HG03558 (cell line): ENCODE results near the gene RFX3.

ENCODE experiments used
- ATAC-seq: cut with Tn5 transposase; IDR thresholded peaks from one replicate; pipeline ENCODE4 v1.9.1; 2021; ENCODE audit warnings: moderate number of reproducible peaks; ENCODE audit not compliant: unreplicated experiment; ENCODE audit errors: extremely low read depth

RFX3 gene

DNA sequence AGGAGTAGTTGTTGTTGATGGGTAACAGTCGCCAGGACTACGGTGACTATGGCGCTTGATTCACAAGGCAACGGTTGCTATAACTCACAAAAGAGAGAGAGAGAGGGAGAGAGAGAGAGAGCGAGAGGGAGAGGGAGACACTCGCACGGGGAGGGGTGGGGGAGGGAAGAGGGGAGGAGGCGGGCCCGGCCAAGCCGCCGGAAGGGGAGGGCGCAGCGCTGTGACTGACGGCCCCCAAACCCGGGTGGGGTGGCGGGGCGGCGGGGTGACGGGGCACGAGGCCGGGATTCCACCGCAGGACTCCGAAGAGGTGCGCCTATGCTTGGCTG is at the start of gene RFX3:
Gene RFX3 (minus strand): TSS at position 166 of the 329 bp plus-strand sequence. CDS start 130,413 bp downstream, outside the sequence.
- ATAC-seq: peak; percentile 15

DNA sequence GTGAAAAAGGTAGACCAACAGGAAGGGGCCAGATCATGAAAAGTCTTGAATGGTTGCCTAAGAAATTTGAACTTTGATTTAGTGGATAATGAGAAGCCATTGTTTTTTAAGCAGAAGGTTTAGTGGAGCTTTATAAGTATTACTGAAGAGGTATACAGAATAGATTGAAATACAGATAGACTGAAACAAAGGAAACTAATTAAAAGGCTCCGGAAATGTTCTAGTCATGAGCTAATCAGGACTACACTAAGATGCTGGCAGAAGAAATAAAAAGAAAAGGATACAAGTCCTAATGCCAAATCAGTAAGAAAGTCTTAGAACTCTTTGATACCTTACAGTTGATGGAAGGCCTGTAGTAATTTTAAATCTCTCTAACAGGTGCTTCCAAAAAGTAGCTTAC is 45.7 kb upstream of the RFX3 start:
- ATAC-seq: no peak

DNA sequence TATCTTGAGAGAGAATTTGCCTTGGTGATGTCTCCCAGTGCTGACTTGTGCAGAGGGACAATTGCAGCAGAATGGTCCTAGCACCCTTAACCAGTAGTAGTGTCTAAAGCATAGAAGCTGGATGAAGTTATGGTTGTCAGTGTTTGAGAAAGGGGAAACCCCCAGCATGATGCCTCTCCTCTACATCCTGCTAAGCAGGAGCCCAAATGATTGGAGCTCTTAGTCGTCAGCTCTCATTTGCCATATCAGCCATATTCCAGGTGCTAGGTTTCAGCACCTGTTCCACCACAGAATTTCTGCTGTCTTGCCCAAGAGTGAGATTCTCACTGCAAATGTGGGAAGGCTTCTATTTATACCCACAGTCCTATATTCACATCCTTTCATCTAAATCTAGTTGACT is 43.7 kb upstream of the RFX3 start:
- ATAC-seq: no peak

DNA sequence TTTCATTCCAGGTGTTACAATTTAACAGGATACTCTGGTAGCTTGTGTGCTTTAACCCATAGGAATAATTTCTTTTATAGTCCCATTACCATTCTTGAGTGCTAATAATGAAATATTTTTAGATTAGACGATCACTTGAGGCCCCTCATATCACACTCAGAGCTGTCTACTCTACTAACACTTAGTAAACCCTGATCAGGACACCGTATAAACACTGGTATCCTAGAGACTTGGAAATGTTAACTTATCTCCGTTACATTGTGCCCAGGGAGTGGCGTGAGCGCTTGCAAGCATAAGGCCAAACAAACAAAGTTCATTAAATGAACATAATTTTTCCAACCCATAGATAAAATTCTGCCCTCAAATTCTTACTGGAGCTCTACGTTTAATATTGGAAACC is 42.2 kb upstream of the RFX3 start:
- ATAC-seq: no peak

DNA sequence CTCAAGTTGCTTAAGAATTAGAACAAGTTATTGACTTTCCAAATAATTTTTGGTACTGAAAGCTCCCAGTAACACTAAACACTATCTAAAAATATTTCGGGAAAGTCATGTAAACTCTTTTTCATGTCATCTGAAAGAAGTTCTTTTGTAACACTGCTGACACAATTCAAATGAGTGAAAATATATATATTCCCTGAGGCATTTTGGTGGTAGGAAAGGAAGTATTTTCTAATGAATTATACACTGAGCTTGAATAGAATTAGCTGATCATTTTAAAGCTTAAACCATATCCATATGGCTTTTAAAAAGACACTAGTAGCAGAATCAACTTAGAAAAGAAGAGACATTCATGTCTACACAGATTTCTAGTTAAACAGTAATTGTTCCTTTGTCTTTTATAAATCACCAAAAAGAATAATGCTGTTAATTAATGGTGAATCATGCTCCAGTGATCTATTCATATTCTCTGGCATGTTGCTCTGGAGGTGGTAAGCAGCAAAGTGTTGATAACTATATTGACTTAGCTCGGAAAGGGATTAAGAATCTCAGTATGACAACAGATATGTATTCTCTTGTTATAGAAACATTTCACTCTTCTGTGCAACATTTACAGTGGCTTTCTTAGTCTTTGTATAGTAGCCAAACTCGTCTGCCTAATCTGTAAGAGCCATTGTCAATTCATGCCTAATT is 27.4 kb upstream of the RFX3 start:
- ATAC-seq: no peak

DNA sequence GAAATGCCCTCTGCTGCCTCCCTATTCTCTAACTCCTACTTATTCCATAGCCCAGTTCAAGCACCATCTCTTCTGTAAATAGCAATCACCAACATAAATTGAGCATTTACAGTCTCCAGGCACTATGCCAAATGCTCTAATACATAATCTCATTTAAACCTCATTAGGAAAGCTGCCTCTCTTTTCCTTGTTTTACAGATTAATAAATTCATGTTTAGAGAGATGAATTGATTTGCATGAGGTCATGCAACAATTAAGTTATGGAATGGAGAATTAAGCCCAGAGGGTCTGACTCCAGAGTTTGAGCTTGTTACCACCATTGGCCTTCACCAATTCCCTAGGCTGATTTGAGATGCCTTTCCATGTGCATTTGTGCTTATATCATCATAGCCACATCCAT is 23.4 kb upstream of the RFX3 start:
- ATAC-seq: no peak

DNA sequence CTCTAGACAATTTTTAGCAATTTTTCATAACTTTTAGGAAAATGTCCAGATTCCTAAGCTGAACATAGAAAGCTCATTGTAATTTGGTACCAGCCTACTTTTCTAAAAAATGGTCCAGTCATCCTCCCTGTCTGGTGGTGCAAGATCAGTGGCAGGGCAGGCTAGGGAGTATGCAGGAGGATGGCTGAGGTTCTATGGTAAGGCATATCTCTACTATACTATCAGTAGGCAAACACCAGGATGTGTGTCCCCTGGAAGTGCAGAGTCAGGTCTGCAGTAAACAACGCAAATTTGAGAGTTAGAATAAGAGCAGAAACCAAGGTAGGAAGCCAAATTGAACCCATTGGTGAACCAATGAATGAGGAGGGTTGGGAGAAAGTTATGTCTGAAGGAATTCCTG is 22.8 kb upstream of the RFX3 start:
- ATAC-seq: no peak

DNA sequence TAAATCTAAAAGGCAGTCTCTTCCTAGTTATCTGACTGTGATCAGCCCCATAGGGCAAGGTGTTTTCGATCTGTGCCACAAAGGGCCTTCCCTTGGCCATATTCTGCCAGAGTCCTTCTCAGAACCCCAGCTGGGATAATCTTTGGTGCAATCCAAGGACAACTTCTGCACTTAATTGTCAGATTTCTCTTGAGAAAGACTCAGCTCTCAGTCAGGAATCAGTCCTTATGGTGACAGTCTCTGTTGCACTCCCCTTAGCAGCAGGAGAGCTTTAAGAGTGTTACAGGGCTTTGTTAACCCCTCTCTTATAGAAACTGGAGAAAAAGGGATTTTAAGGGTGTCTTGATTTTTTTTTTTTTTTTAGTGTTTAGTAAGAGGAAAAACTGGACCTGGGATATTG is 15.4 kb upstream of the RFX3 start:
- no peak for ATAC-seq

DNA sequence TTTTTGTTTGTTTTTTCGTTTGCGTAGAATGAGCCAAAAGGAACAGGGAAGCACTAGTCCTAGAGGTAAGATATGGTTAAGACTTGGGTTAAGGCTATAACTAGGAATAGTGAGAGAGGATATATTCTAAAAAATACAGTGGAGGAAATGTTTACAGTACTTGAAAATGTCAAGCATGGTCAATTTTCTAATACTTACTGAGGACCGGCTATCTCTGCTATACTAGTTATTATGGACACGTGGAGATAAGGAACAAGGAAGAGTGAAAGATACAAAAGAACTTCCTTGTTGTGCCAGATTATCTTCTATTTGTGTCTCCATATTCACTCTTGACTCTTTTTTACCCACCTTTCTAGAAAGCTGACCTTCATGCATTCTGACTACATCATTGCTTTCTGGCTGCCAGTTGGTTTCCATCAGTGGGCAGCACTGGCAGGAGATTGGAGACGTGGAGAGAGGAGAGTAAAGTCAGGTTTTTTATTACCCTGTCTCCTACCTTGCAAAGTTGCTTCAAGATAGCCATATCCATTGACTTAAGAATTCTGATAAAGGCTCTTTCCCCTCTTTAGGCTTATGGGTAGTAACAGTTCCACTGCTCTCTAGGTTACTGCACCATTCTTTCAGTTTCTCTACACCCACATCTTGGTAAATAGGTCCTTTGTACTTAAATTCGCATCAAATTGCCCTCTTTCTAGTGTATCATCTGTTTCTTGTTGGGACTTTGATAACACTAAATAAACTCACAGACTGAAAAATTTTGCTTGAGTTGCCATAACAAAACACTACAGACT is 9.0 kb upstream of the RFX3 start:
- no peak for ATAC-seq

DNA sequence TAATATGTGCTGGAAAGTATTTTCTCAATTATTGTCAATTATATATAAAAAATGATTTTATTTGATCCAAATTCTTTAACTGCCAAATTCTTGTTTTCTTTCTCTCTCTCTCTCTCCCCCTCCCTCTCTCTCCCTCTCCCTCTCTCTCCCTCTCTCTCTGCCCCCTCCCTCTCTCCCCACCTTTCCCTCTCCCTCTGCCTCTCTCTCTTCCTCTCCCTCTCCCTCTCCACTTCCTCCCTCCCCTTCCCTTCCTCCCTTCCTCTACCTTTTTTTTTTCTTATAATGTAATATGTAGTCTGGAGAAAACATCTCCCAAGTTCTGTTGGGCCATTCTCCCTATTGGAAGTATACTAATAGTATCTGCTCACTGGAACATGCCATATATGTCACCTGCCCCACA is 6.4 kb upstream of the RFX3 start:
- no peak for ATAC-seq

DNA sequence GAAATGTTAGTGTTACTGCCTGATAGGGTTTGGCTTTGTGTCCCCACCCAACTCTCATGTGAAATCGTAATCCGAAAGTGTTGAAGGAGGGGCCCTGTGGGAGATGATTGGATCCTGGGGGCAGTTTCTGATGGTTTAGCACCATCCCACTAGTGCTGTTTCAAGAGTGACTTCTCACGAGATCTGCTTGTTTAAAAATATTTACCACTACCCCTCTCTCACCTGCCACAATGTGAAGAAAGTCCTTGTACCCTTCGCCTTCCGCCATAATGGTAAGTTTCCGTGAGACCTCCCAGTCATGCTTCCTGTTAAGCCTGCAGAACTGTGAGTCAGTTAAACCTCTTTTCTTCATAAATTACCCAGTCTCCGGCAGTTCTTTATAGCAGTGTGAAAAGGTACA is 2.6 kb upstream of the RFX3 start:
- ATAC-seq: no peak

DNA sequence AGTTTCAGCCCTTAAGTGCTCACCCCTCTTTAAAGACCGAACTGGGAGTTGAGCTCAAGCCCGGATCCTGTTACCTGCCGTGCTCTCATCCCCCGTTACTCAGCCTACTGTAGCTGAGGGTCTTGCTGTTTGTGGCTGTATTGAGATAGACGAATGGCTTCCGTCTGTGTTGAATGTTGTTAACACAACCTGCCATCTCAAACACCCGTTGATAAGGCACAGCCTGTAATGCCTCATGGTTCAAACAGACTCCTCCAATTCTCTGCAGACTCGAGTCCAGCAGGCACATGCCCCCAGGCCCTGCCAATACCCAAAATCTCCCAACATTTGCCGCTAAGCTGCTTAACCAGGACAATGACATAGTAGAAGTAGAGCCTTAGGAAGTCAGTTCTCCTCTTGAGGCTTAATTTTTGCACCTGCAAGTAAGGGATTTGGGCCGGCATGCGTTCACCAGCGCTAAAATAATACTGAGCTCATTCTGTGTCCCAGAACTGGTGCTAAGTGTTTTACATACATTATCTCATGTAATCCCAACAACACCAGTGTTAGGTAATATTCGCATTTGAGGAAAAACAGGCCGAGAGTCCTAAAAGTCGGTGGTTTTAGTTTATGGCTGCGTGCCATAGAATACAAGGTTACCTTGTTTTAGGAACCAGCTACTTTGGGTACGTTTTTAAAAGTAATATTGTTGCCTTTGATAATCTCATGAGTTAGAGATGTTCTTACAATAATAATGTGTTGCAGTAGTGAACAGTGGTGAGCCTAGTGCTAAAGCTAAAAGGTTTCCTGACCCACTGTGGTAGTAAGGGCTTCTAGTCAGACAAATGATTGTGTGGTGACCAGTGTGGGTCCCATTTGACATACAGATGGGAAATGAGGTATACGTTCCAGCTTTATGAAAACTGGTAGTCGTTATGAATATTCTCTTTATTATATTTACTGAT is 1.5 kb upstream of the RFX3 start:
- ATAC-seq: no peak

DNA sequence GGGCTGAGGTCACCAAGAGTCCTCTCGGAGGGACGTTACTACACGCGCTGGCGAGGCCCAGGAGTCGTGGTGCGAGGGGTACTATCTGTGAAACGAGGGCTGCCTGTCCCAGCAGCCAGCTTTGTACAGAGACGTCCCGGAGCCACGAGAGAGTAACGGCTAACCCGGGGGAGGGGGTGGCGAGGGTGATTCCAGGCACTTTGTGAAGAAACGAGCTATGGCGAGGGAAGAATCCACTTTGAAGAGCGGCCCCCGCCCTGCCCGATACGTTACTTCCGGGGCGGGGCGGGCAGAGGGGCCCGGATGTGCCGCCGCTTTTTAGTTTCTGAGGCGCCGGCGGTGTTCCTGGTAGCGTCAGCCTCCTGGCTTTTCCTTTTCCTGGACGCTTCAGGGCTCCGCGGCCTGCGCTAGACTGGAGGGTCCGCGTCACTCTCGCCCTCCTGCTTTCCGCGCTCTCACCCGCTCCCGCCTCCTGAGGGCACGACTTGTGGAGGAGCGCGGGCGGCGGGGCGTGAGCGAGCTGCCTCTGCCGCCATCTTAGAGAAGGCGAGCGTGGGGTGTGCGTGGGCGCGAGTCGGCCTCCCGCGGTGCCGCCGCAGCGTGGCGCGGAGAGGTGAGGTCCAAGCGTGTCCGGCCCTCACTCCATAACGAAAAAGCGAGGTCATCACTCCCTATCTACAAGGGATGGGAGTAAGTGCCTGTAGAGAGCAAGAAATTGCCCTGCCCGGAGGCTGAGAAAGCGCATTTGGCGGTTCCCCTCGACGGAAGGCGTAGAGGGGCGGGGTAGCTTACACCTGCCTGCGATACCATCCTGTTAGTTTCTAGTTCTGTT is 580 bp upstream of the RFX3 start:
- ATAC-seq: peak; percentile 29

DNA sequence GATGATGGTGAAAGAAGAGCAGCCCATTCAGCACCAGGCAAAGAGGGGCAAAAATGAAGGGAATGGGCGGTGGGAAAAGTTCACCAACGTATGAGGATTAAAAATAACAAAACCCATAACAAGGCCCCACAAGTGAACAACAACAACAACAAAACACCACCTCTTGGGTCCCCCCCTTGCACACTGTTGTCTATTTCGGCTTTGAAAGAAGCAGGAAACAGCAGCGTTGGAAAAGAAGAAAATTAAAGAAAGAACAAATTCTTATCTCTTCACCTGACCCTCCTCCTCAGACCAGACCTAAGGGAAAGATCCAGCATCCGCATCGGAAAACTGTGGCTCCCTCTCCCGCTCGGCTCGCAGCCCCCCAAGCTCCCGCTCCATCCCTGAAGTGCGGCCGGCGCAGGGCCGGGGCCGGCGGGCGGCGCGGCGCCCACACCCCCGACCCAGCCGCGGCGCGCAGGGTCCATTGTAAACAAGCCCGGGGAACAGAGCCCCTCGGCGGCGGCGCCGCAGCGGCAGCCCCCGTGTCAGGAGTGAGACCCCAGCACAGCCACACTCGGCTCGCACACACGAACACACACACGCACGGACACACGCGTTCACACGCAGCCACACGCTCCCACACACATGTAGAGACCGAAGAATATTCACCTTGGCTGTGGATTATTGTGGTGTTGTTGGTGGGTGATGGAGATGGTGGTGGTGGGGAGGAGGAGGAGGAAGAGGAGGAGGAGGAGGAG is 535 bp downstream of the RFX3 start:
- no peak for ATAC-seq

DNA sequence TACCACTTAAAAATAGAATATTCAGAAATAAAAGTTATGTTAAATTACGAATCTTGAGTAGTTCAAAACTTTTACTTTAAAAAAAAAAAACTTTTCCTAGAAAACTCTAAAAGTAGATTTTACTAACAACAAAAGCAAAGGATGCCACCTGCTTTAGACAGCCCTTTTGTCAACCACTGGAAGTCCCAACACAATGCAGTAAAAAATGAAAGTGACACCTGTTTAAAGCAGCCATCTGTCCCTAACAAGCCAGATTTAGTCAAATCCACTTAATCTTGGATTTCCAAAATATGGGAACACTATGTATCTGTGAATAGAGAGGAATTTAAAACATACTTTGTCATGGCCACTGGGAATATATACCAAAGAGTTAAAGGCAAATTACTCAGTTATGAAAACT is 3.8 kb downstream of the RFX3 start:
- no peak for ATAC-seq

DNA sequence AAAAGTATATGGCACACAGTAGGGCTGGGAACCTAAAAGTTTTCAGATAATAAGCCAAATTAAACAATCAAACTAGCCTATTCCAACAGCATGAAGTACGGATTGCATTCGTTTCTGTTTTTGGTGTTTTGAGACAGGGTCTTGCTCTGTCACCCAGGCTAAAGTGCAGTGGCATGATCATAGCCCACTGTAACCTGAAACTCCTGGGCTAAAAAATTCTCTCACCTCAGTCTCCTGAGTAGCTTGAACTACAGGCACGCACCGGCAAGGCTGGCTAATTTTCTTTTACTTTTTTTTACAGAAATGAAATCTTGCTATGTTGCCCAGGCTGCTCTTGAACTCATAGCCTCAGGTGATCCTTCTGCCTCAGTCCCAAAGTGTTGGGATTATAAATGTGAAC is 5.2 kb downstream of the RFX3 start:
- ATAC-seq: no peak

DNA sequence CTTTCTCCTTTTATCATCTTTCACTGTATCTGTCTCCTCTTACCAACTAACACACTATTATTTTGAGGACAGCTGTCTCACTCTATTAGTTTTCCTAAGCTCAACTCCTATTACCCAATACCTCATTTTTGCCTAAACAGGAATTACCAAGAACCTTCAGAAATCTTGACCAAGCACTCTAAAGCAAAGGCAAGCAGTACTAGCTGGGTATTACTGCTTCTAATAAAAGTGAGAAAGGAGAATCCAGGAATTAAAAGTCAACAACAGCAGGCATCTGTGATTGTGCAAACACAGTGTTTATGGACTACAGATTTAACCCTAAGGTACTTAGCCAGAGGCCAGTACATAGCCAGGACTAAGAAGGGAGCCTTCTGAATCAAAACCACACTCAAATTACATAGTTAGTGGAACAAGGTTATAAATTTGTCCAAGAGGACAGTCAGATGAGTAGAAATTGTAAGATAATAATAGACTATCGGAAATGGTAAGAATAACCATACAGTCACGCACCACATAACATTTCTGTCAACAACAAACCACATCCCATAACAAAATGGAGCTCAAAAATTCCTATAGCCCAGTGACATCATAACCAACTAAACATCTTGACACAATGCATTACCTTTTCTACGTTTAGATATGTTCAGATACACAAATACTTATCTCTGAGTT is 8.3 kb downstream of the RFX3 start:
- no peak for ATAC-seq

DNA sequence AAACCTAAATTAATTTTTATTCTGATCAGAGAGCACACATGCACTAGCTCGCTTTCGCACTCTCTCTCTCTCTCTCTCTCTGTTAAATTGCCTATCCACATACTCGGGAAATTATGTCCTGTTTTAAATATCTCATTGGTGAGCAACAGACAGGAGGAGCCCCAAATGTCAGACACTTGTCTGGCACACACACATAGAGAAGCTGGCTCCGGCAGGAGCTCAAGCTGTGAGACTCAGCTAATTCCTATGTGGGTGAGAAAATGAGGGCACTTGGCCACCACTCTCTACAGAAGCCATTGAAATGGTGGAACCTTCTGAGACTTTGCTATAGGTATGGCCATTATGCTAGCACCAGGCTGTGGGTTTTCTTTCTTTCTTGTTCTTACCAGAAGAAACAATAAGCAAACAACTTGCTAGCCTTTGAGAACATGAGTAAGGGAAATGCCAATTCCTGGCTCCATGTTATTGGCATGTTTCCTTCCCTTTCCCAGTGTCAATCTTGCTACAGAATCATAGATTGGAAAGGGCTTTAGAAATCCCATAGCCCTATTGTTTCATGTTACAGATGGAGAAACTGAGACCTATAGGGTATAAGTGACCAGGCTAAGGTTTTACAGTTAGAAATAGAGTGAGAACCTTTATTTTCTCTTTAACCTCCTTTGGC is 9.0 kb downstream of the RFX3 start:
- ATAC-seq: no peak
